Measurements from ENCODE around the gene HMGN5. TPM values are rescaled to one million over a fixed set of nuclear protein-coding genes. Genes with fewer than 3 reads are reported as not detected.

HMGN5 gene
- total RNA-seq, result 1 to 10 TPM in 3 of 4 donors, under 1 TPM in 1; 0.50 to 9.3 (median 2.3) TPM

- Histone ChIP-seq H3K4me3 (peak within 1 kb of the TSS; percentile 41 to 69 (median 56)), H3K27ac (peak within 1 kb of the TSS; percentile 73 to 86 (median 82)), H3K27me3 (no peaks in the 10 kb centered on the region), H3K9me3 (no peaks in the 10 kb centered on the region), H3K36me3 (no peaks in the 10 kb centered on the region), H3K4me1 (peaks cover 0 to 18% (median 0%) of the 10 kb centered on the region in 3 donors)
- WGBS, 2 donors, result 0 to 27% methylated on average over 10 to 23 of the region's 23 CpGs
- no peak for TF ChIP-seq CTCF (IDR thresholded peaks at IDR 0.05)
- peak in 1 of 4 donors; percentile 26 for TF ChIP-seq POLR2A (IDR thresholded peaks at IDR 0.05)
- DNase-seq, result peak; percentile 8
- intact Hi-C loops (cut with DNase I), result no loop called here
These were observed at the start of gene HMGN5, which contains the start of gene SH3BGRL for GRCh38 chrX:81201671-81202455. HMGN5 (minus strand) TSS chrX:81201913; CDS start chrX:81121549, 80,364 bp downstream. SH3BGRL (plus strand) TSS chrX:81202102; CDS start chrX:81202201, 99 bp downstream.

DNA sequence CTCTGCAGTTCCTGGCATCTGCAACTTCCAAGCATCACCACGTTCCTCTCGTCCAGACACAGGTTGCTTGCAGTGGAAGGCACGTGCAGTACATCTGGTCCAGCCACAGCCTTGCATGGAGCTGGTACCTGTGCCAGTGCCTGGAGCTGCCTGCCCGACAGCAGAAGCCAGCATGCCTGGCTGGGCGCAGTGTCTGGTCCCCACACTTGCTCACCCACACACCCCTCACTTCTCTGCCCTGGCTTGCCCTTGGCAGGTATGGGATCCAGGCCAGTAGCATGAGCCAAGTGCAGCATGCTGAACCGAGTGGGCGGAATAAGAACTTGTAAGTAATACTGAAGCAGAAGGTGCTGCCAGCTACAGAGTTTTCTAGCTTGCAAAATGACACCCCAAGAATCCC lies 40.0 kb upstream of the HMGN5 start:
- Histone ChIP-seq H3K27me3 (no peaks in the 10 kb centered on the region), H3K4me3 (no peak overlapping the region), H3K4me1 (peaks cover 0 to 31% (median 0%) of the 10 kb centered on the region in 3 donors), H3K36me3 (no peaks in the 10 kb centered on the region), H3K27ac (no peak overlapping the region), H3K9me3 (no peaks in the 10 kb centered on the region)
- no peak for DNase-seq
- 63% methylated on average over 7 of the region's 7 CpGs; no CpG with 5 or more reads in 1 of the 2 donors for WGBS, 2 donors
- intact Hi-C loops (cut with DNase I), result no loop called here
- TF ChIP-seq POLR2A (IDR thresholded peaks at IDR 0.05) (no peak), CTCF (IDR thresholded peaks at IDR 0.05) (no peak)

DNA sequence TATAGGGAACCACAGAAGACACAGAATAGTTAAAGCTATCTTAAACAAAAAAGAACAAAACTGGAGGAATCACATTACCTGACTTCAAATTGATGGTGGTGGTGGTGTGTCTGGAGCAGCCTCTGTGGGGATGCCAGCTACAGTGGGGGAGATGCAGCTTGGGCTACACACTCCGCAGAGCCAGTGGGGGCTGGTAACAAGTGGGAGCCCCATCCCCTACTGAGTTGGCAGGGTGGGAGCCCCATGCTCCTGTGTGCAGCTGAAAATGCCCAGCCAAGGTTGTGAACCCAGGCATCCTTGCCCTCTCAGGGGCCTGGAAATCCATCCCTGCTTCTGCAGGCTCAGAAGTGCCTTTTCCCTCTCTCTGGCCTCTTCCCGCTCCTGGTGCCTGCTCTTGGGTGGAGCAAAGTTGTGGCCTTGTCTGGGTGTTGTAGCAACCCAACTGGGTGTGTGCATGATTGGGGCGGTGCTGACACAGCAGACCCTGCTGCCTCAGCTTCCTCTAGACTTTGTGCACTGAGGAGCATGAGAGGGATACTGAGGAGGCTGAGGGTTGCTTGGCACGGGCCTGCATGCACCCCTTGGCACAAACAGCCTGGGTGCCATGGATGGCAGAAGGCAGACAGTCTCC lies 39.1 kb upstream of the HMGN5 start:
- intact Hi-C loops (cut with DNase I), result no loop called here
- Histone ChIP-seq H3K9me3 (no peaks in the 10 kb centered on the region), H3K4me3 (no peak overlapping the region), H3K36me3 (no peaks in the 10 kb centered on the region), H3K27me3 (no peaks in the 10 kb centered on the region), H3K4me1 (peaks cover 0 to 40% (median 0%) of the 10 kb centered on the region in 3 donors), H3K27ac (no peak overlapping the region)
- WGBS, 2 donors, result 60% methylated on average over 2 of the region's 4 CpGs; no CpG with 5 or more reads in 1 of the 2 donors
- DNase-seq, result no peak
- TF ChIP-seq POLR2A (IDR thresholded peaks at IDR 0.05) (no peak), CTCF (IDR thresholded peaks at IDR 0.05) (no peak)

GRCh38 chrX:81238166-81238565 lies 36.5 kb upstream of the HMGN5 start:
- no peak overlapping the region for H3K4me3 ChIP-seq
- H3K9me3 ChIP-seq, result no peaks in the 10 kb centered on the region
- no peak for DNase-seq
- no peaks in the 10 kb centered on the region for H3K27me3 ChIP-seq
- H3K4me1 ChIP-seq, result peaks cover 0 to 40% (median 0%) of the 10 kb centered on the region in 3 donors
- TF ChIP-seq CTCF (IDR thresholded peaks at IDR 0.05) (peak in 1 of 6 experiments; percentile 18), POLR2A (IDR thresholded peaks at IDR 0.05) (no peak)
- no peaks in the 10 kb centered on the region for H3K36me3 ChIP-seq
- 58% methylated on average over 3 of the region's 4 CpGs; no CpG with 5 or more reads in 1 of the 2 donors for WGBS, 2 donors
- H3K27ac ChIP-seq, result peak overlapping the region in 2 of 4 donors; percentile 33 to 42
- intact Hi-C loops (cut with DNase I), result no loop called here

GRCh38 chrX:81237516-81237915 lies 35.8 kb upstream of the HMGN5 start:
- Histone ChIP-seq H3K27ac (peak overlapping the region in 2 of 4 donors; percentile 33 to 42), H3K4me3 (no peak overlapping the region), H3K27me3 (no peaks in the 10 kb centered on the region), H3K4me1 (peaks cover 0 to 40% (median 0%) of the 10 kb centered on the region in 3 donors), H3K36me3 (no peaks in the 10 kb centered on the region), H3K9me3 (no peaks in the 10 kb centered on the region)
- TF ChIP-seq POLR2A (IDR thresholded peaks at IDR 0.05) (no peak), CTCF (IDR thresholded peaks at IDR 0.05) (no peak)
- DNase-seq, result no peak
- no CpG with 5 or more reads among the region's 1 CpG for WGBS, 2 donors
- intact Hi-C loops (cut with DNase I), result no loop called here

Data from esophagus squamous epithelium (tissue), 5 donors.